MM.1S (cell line): Measurements from ENCODE around the gene MXRA5.
"Not testable (repeated sequence)": the region's sequence is repeated elsewhere in the genome, so short reads cannot be mapped to it uniquely, and the experiment has no call there.

Source experiments
- DNase-seq: peaks from one replicate; pipeline ENCODE4 v3.0.0-alpha.2; 2015
- H2AFZ ChIP-seq: fragments of 300-600 bp; sonication (generic); 2 replicates; pipeline ENCODE4 v1.6.0; 2016; ENCODE audit warnings: antibody characterized with exemption, low read length
- H3F3A ChIP-seq: fragments of 300-600 bp; sonication (generic); 2 replicates; pipeline ENCODE4 v1.6.1; 2016; ENCODE audit warnings: mild to moderate bottlenecking, antibody characterized with exemption, low read length, moderate library complexity, mixed read lengths; ENCODE audit not compliant: insufficient read depth
- H3K27ac ChIP-seq: fragments of 300-600 bp; sonication (generic); 2 replicates; pipeline ENCODE4 v1.5.1; 2016; ENCODE audit warnings: mild to moderate bottlenecking, low read length
- H3K27me3 ChIP-seq: fragments of 300-600 bp; sonication (generic); replicated peaks from 2 replicates; pipeline ENCODE4 v1.6.0; 2016; ENCODE audit warnings: low read length; ENCODE audit not compliant: insufficient read depth
- H3K36me3 ChIP-seq: fragments of 300-600 bp; sonication (generic); replicated peaks from 2 replicates; pipeline ENCODE4 v1.6.1; 2016; ENCODE audit warnings: mild to moderate bottlenecking, low read length, mixed read lengths; ENCODE audit not compliant: insufficient read depth
- H3K4me1 ChIP-seq: fragments of 300-600 bp; sonication (generic); 2 replicates; pipeline ENCODE4 v1.6.1; 2016; ENCODE audit warnings: low read length, mixed read lengths
- H3K4me2 ChIP-seq: fragments of 300-600 bp; sonication (generic); 2 replicates; pipeline ENCODE4 v1.6.0; 2016; ENCODE audit warnings: low read depth, low read length
- H3K4me3 ChIP-seq: fragments of 300-600 bp; sonication (generic); 2 replicates; pipeline ENCODE4 v1.5.1; 2016; ENCODE audit warnings: low read length, mixed read lengths
- H3K79me2 ChIP-seq: fragments of 300-600 bp; sonication (generic); 2 replicates; pipeline ENCODE4 v1.6.1; 2016; ENCODE audit warnings: mixed run types, low read length, mixed read lengths
- H3K9ac ChIP-seq: fragments of 300-600 bp; sonication (generic); 2 replicates; pipeline ENCODE4 v1.6.1; 2016; ENCODE audit warnings: low read length, mixed read lengths
- H3K9me2 ChIP-seq: fragments of 300-600 bp; sonication (generic); replicated peaks from 2 replicates; pipeline ENCODE4 v1.6.1; 2016; ENCODE audit warnings: mild to moderate bottlenecking, low read length, mixed read lengths; ENCODE audit not compliant: insufficient read depth
- H3K9me3 ChIP-seq: fragments of 300-600 bp; sonication (generic); replicated peaks from 2 replicates; pipeline ENCODE4 v1.6.1; 2016; ENCODE audit warnings: mild to moderate bottlenecking, low read length, mixed read lengths; ENCODE audit not compliant: insufficient read depth
- H4K20me1 ChIP-seq: fragments of 300-600 bp; sonication (generic); 2 replicates; pipeline ENCODE4 v1.6.1; 2016; ENCODE audit warnings: mild to moderate bottlenecking, low read length, moderate library complexity, mixed read lengths; ENCODE audit not compliant: insufficient read depth
- EZH2 ChIP-seq: fragments of 300-600 bp; sonication (generic); optimal IDR thresholded peaks from 2 replicates; pipeline ENCODE3; 2017; ENCODE audit warnings: low read depth, mild to moderate bottlenecking, antibody characterized with exemption, low read length, mixed read lengths
- EZH2phosphoT487 ChIP-seq: fragments of 300-600 bp; sonication (generic); IDR thresholded peaks from 2 replicates; pipeline ENCODE4 v1.6.1; 2018; ENCODE audit warnings: antibody characterized with exemption, low read length
- TF ChIP-seq, protein P1 (sequence below): fragments of 300-600 bp; sonication (generic); IDR thresholded peaks from 2 replicates; pipeline ENCODE4 v1.5.1; 2016; ENCODE audit warnings: antibody characterized with exemption, low read length, mixed read lengths

Gene MXRA5

GRCh38 chrX:3345281-3346191 is 916 bp downstream of the MXRA5 start:
- no peaks in the 10 kb centered on the region for H3K9me3 ChIP-seq
- H3K27ac ChIP-seq: no peak overlapping the region
- no peaks in the 10 kb centered on the region for H4K20me1 ChIP-seq
- no peak overlapping the region for H2AFZ ChIP-seq
- no peak overlapping the region for H3K4me2 ChIP-seq
- no peaks in the 10 kb centered on the region for H3K79me2 ChIP-seq
- H3K27me3 ChIP-seq: no peaks in the 10 kb centered on the region
- DNase-seq: no peak
- no peak overlapping the region for H3K4me3 ChIP-seq
- H3K4me1 ChIP-seq: no peaks in the 10 kb centered on the region
- no peaks in the 10 kb centered on the region for H3F3A ChIP-seq
- H3K9ac ChIP-seq: no peak overlapping the region
- TF ChIP-seq, protein P1, sequence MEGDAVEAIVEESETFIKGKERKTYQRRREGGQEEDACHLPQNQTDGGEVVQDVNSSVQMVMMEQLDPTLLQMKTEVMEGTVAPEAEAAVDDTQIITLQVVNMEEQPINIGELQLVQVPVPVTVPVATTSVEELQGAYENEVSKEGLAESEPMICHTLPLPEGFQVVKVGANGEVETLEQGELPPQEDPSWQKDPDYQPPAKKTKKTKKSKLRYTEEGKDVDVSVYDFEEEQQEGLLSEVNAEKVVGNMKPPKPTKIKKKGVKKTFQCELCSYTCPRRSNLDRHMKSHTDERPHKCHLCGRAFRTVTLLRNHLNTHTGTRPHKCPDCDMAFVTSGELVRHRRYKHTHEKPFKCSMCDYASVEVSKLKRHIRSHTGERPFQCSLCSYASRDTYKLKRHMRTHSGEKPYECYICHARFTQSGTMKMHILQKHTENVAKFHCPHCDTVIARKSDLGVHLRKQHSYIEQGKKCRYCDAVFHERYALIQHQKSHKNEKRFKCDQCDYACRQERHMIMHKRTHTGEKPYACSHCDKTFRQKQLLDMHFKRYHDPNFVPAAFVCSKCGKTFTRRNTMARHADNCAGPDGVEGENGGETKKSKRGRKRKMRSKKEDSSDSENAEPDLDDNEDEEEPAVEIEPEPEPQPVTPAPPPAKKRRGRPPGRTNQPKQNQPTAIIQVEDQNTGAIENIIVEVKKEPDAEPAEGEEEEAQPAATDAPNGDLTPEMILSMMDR: no peak
- TF ChIP-seq EZH2phosphoT487: no peak
- no peak for TF ChIP-seq EZH2
- H3K9me2 ChIP-seq: no peaks in the 10 kb centered on the region
- H3K36me3 ChIP-seq: no peaks in the 10 kb centered on the region

- not testable (repeated sequence) for H3K4me1 ChIP-seq, H3K4me2 ChIP-seq, H3K79me2 ChIP-seq, H4K20me1 ChIP-seq, H2AFZ ChIP-seq, H3K36me3 ChIP-seq, H3K9ac ChIP-seq, H3K27me3 ChIP-seq, H3K9me2 ChIP-seq, H3F3A ChIP-seq, DNase-seq, H3K27ac ChIP-seq, H3K4me3 ChIP-seq, H3K9me3 ChIP-seq
Measured at GRCh38 chrX:3343569-3343968, 2.9 kb downstream of the MXRA5 start.

DNA sequence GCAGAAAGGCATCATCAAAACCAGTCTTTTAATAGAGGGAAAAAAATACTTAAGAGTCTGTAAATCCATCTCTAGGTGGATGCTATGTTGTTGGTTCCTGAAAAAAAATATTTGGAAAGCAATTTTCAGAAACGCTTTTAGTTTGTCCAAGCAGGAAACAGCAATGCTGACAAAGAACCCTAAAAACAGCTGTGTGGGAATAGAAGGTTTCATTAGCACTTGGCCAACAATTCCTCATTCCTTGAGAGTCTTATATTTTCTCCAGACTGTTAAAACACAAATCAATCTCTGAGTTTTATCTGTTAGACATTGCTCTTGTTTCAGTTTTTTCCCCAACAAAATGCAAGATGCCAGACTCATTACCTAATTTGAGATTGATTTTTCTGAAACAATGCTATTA is 6.4 kb downstream of the MXRA5 start:
- Histone ChIP-seq H3K4me3 (no peak overlapping the region), H3K4me2 (no peak overlapping the region), H3F3A (no peaks in the 10 kb centered on the region), H4K20me1 (no peaks in the 10 kb centered on the region), H3K4me1 (no peaks in the 10 kb centered on the region), H2AFZ (no peak overlapping the region), H3K9me2 (no peaks in the 10 kb centered on the region), H3K36me3 (no peaks in the 10 kb centered on the region), H3K27ac (no peak overlapping the region), H3K27me3 (no peaks in the 10 kb centered on the region), H3K9ac (no peak overlapping the region), H3K9me3 (no peaks in the 10 kb centered on the region), H3K79me2 (no peaks in the 10 kb centered on the region)
- DNase-seq: no peak
- TF ChIP-seq EZH2 (no peak), EZH2phosphoT487 (no peak)
- TF ChIP-seq, protein P1: no peak

- TF ChIP-seq, protein P1: no peak
- no peak for TF ChIP-seq EZH2phosphoT487
- TF ChIP-seq EZH2: no peak
- H3K9me3 ChIP-seq: no peaks in the 10 kb centered on the region
- no peak for DNase-seq
Measured at GRCh38 chrX:3326681-3327080, 19.8 kb downstream of the MXRA5 start.

More at GRCh38 chrX:3326681-3327080, 19.8 kb downstream of the MXRA5 start:
- Histone ChIP-seq H3F3A (no peaks in the 10 kb centered on the region), H3K79me2 (no peaks in the 10 kb centered on the region), H3K9ac (no peak overlapping the region), H3K4me1 (no peaks in the 10 kb centered on the region), H3K36me3 (no peaks in the 10 kb centered on the region), H2AFZ (no peak overlapping the region), H3K4me3 (no peak overlapping the region), H3K27ac (no peak overlapping the region), H4K20me1 (no peaks in the 10 kb centered on the region), H3K9me2 (no peaks in the 10 kb centered on the region), H3K27me3 (no peaks in the 10 kb centered on the region), H3K4me2 (no peak overlapping the region)
